ENCODE results near the gene WIPF1.

GRCh38 chr2:174551697-174552096, 45.9 kb downstream of the WIPF1 start:
- TF ChIP-seq EZH2phosphoT487 (IDR thresholded peaks at IDR 0.05; ENCODE audit: low read depth, severe bottlenecking, unreplicated experiment) (no peak), CTCF (IDR thresholded peaks at IDR 0.05; ENCODE audit: poor library complexity) (no peak), EZH2 (IDR thresholded peaks at IDR 0.05; ENCODE audit: borderline replicate concordance) (no peak)

Data from hepatocyte (in vitro differentiated cells).